Endometrium (tissue), 2 donors: ENCODE measurements around the gene COL4A2.
"Not testable (repeated sequence)": the region's sequence is repeated elsewhere in the genome, so short reads cannot be mapped to it uniquely, and the experiment has no call there.

Experiments
- FAIRE-seq: peaks from 2 replicates; lab custom pipeline; 2012; peaks lifted over from hg19 to GRCh38; lab: Jason Lieb, UNC
- donor health status: control.
- donor health status: control.

The COL4A2 gene

GRCh38 chr13:110518226-110518525 is 211.1 kb downstream of the COL4A2 start:
- no peak for FAIRE-seq

- FAIRE-seq, result no peak
These were observed 211.5 kb downstream of the COL4A2 start for GRCh38 chr13:110518571-110518970.

GRCh38 chr13:110519046-110519445 is 212.0 kb downstream of the COL4A2 start:
- FAIRE-seq, result no peak

- no peak for FAIRE-seq
These were observed 212.4 kb downstream of the COL4A2 start for GRCh38 chr13:110519506-110519905.

GRCh38 chr13:110520431-110521295 is 213.6 kb downstream of the COL4A2 start:
- FAIRE-seq, result no peak

GRCh38 chr13:110521296-110521680 is 214.2 kb downstream of the COL4A2 start:
- no peak for FAIRE-seq

- FAIRE-seq, result no peak
These were observed 214.9 kb downstream of the COL4A2 start for GRCh38 chr13:110521946-110522345.

- FAIRE-seq, result no peak
These were observed 215.6 kb downstream of the COL4A2 start for GRCh38 chr13:110522721-110523120.

GRCh38 chr13:110523180-110523579 is 216.1 kb downstream of the COL4A2 start:
- FAIRE-seq, result no peak

- no peak for FAIRE-seq
These were observed 216.9 kb downstream of the COL4A2 start for GRCh38 chr13:110523838-110524540.

- no peak for FAIRE-seq
These were observed 217.6 kb downstream of the COL4A2 start for GRCh38 chr13:110524541-110525257.

- no peak for FAIRE-seq
These were observed 218.5 kb downstream of the COL4A2 start for GRCh38 chr13:110525328-110526319.

GRCh38 chr13:110528371-110528770 is 221.3 kb downstream of the COL4A2 start:
- no peak for FAIRE-seq

GRCh38 chr13:110528911-110529310 is 221.8 kb downstream of the COL4A2 start:
- FAIRE-seq, result no peak

GRCh38 chr13:110529522-110530311 is 222.6 kb downstream of the COL4A2 start:
- no peak for FAIRE-seq

- FAIRE-seq, result no peak
These were observed 224.0 kb downstream of the COL4A2 start for GRCh38 chr13:110531100-110531499.

GRCh38 chr13:110531671-110532083 is 224.6 kb downstream of the COL4A2 start:
- FAIRE-seq, result no peak

GRCh38 chr13:110532258-110532657 is 225.2 kb downstream of the COL4A2 start:
- not testable (repeated sequence) for FAIRE-seq

GRCh38 chr13:110533771-110534670 is 226.9 kb downstream of the COL4A2 start:
- no peak for FAIRE-seq

- FAIRE-seq, result no peak
These were observed 228.4 kb downstream of the COL4A2 start for GRCh38 chr13:110535526-110535925.
